Mesendoderm (in vitro differentiated cells): Measurements from ENCODE around the gene STAM2.
"Not testable (repeated sequence)": the region's sequence is repeated elsewhere in the genome, so short reads cannot be mapped to it uniquely, and the experiment has no call there.

Source experiments
- DNase-seq: peaks from one replicate; pipeline ENCODE4 v3.0.0; 2013
- H2AK5ac ChIP-seq: 2 replicates; pipeline ENCODE4 v1.6.1; 2013; ENCODE audit warnings: low read length, inconsistent platforms
- H2BK120ac ChIP-seq: 2 replicates; pipeline ENCODE4 v1.6.1; 2013; ENCODE audit warnings: low read depth, mild to moderate bottlenecking, low read length, moderate library complexity, mixed read lengths
- H2BK15ac ChIP-seq: replicated peaks from 2 replicates; pipeline ENCODE4 v1.6.1; 2013; ENCODE audit warnings: low read depth, mild to moderate bottlenecking, moderate library complexity
- H2BK5ac ChIP-seq: 2 replicates; pipeline ENCODE4 v1.6.1; 2013; ENCODE audit warnings: low read length, inconsistent platforms
- H3K18ac ChIP-seq: 2 replicates; pipeline ENCODE4 v1.6.1; 2013; ENCODE audit warnings: mild to moderate bottlenecking, low read length, mixed read lengths
- H3K23ac ChIP-seq: one replicate; pipeline ENCODE4 v1.6.1; 2013; ENCODE audit warnings: low read length
- H3K27ac ChIP-seq: 2 replicates; pipeline ENCODE4 v1.5.1; 2013; ENCODE audit warnings: low read depth, mild to moderate bottlenecking, inconsistent platforms, low read length, moderate library complexity
- H3K27me3 ChIP-seq: 2 replicates; pipeline ENCODE4 v1.6.1; 2013; ENCODE audit warnings: low read length, control low read depth, mild to moderate bottlenecking, inconsistent platforms; ENCODE audit not compliant: insufficient read depth, poor library complexity
- H3K36me3 ChIP-seq: 2 replicates; pipeline ENCODE4 v1.6.1; 2013; ENCODE audit warnings: low read length, inconsistent platforms; ENCODE audit not compliant: control insufficient read depth, insufficient read depth
- H3K4ac ChIP-seq: one replicate; pipeline ENCODE4 v1.6.1; 2013; ENCODE audit warnings: low read depth, mild to moderate bottlenecking, low read length, moderate library complexity
- H3K4me1 ChIP-seq: 2 replicates; pipeline ENCODE4 v1.6.1; 2013; ENCODE audit warnings: low read depth, low read length, inconsistent platforms; ENCODE audit not compliant: control insufficient read depth
- H3K4me2 ChIP-seq: 2 replicates; pipeline ENCODE4 v1.6.1; 2013; ENCODE audit warnings: low read length
- H3K4me3 ChIP-seq: 2 replicates; pipeline ENCODE4 v1.5.1; 2013; ENCODE audit warnings: mild to moderate bottlenecking, low read length
- H3K56ac ChIP-seq: one replicate; pipeline ENCODE4 v1.6.1; 2013; ENCODE audit warnings: low read length
- H3K79me1 ChIP-seq: 2 replicates; pipeline ENCODE4 v1.6.1; 2013; ENCODE audit warnings: low read length, inconsistent platforms
- H3K79me2 ChIP-seq: 2 replicates; pipeline ENCODE4 v1.6.1; 2013; ENCODE audit warnings: mild to moderate bottlenecking, low read length; ENCODE audit not compliant: control insufficient read depth, insufficient read depth
- H3K9ac ChIP-seq: 2 replicates; pipeline ENCODE4 v1.6.1; 2013; ENCODE audit warnings: low read length, inconsistent platforms
- H4K5ac ChIP-seq: one replicate; pipeline ENCODE4 v1.6.1; 2013; ENCODE audit warnings: low read length
- H4K8ac ChIP-seq: one replicate; pipeline ENCODE4 v1.6.1; 2013; ENCODE audit warnings: low read depth, mild to moderate bottlenecking, control low read depth, low read length, moderate library complexity
- WGBS: extraction: QIAGEN DNeasy Blood & Tissue Kit; methylation state at CpG from one replicate; pipeline ENCODE4 v1.1.7; 2013; ENCODE audit warnings: low lambda C conversion rate, missing lambda C conversion rate; ENCODE audit not compliant: insufficient coverage; ENCODE audit errors: extremely low coverage; 5-methylcytosine and 5-hydroxymethylcytosine counted together

STAM2 gene

GRCh38 chr2:152120430-152120829 is 55.1 kb downstream of the STAM2 start:
- Histone ChIP-seq H3K36me3 (no peaks in the 10 kb centered on the region), H3K79me2 (no peaks in the 10 kb centered on the region), H4K8ac (no peak overlapping the region), H3K9ac (no peak overlapping the region), H3K23ac (no peak overlapping the region), H3K4ac (no peak overlapping the region), H3K4me3 (no peak overlapping the region), H3K27ac (no peak overlapping the region), H3K27me3 (no peaks in the 10 kb centered on the region), H3K79me1 (no peaks in the 10 kb centered on the region), H2BK5ac (no peak overlapping the region), H2BK120ac (no peak overlapping the region), H4K5ac (no peak overlapping the region), H3K56ac (no peak overlapping the region), H3K4me1 (no peaks in the 10 kb centered on the region), H2AK5ac (no peak overlapping the region), H3K4me2 (no peak overlapping the region), H3K18ac (no peak overlapping the region), H2BK15ac (no peak overlapping the region)
- no peak for DNase-seq
- no CpG with 5 or more reads among the region's 1 CpG for WGBS

GRCh38 chr2:152115952-152116351 is 59.6 kb downstream of the STAM2 start:
- Histone ChIP-seq H2BK15ac (no peak overlapping the region), H3K4me2 (no peak overlapping the region), H2BK5ac (no peak overlapping the region), H4K5ac (no peak overlapping the region), H3K27me3 (no peaks in the 10 kb centered on the region), H3K56ac (no peak overlapping the region), H2AK5ac (no peak overlapping the region), H4K8ac (no peak overlapping the region), H3K79me2 (no peaks in the 10 kb centered on the region), H3K27ac (no peak overlapping the region), H3K4me3 (no peak overlapping the region), H2BK120ac (no peak overlapping the region), H3K23ac (no peak overlapping the region), H3K4me1 (no peaks in the 10 kb centered on the region), H3K36me3 (no peaks in the 10 kb centered on the region), H3K9ac (no peak overlapping the region), H3K18ac (no peak overlapping the region), H3K4ac (no peak overlapping the region), H3K79me1 (no peaks in the 10 kb centered on the region)
- no CpG with 5 or more reads among the region's 3 CpGs for WGBS
- DNase-seq, result peak; percentile 39

DNA sequence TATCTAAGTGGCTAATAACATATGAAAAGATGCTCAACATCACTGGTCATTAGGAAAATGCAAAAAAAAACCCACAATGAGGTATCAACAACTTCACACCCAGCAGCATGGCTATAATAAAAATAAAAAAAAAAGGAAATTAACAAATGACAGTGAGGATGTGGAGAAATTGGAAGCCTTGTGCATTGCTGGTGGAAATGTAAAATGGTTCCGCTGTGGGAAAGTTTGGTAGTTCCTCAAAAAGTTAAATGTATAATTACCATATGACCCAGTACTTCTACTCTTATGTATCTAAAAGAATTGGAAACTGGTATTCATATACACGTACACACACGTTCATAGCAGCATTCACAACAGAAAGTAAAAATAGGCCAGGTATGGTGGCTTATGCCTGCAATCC is 61.2 kb downstream of the STAM2 start:
- WGBS, result no CpG with 5 or more reads among the region's 3 CpGs
- H2AK5ac ChIP-seq, result no peak overlapping the region
- H3K4me1 ChIP-seq, result no peaks in the 10 kb centered on the region
- H4K8ac ChIP-seq, result no peak overlapping the region
- H4K5ac ChIP-seq, result no peak overlapping the region
- no peak overlapping the region for H2BK15ac ChIP-seq
- no peak overlapping the region for H3K56ac ChIP-seq
- no peak overlapping the region for H3K18ac ChIP-seq
- H3K36me3 ChIP-seq, result no peaks in the 10 kb centered on the region
- DNase-seq, result no peak
- H2BK120ac ChIP-seq, result no peak overlapping the region
- H2BK5ac ChIP-seq, result no peak overlapping the region
- H3K27ac ChIP-seq, result no peak overlapping the region
- no peak overlapping the region for H3K4me2 ChIP-seq
- no peak overlapping the region for H3K23ac ChIP-seq
- H3K79me1 ChIP-seq, result no peaks in the 10 kb centered on the region
- no peak overlapping the region for H3K4ac ChIP-seq
- H3K9ac ChIP-seq, result no peak overlapping the region
- no peaks in the 10 kb centered on the region for H3K79me2 ChIP-seq
- H3K27me3 ChIP-seq, result no peaks in the 10 kb centered on the region
- no peak overlapping the region for H3K4me3 ChIP-seq

DNA sequence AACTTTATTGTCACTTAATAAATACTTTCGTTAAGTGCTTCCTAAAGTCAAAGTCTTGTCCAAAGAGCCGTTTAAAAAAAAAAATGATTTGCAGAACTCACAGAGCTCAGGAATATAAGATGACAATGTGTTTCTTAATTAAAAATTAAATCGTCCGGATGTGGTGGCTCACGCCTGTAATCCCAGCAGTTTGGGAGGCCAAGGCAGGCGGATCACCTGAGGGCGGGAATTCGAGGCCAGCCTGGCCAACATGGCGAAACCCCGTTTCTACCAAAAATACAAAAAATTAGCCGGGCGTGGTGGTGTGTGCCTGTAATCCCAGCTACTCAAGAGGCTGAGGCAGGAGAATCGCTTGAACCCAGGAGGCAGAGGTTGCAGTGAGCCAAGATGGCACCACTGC is 68.4 kb downstream of the STAM2 start:
- not testable (repeated sequence) for H3K23ac ChIP-seq, H2BK15ac ChIP-seq, H3K79me1 ChIP-seq, H3K18ac ChIP-seq, H4K5ac ChIP-seq, H3K56ac ChIP-seq, H4K8ac ChIP-seq, H3K4ac ChIP-seq, H3K9ac ChIP-seq, DNase-seq, H3K36me3 ChIP-seq, H3K4me1 ChIP-seq, H3K27ac ChIP-seq, H3K27me3 ChIP-seq, H3K79me2 ChIP-seq, H2BK120ac ChIP-seq, H2AK5ac ChIP-seq, H3K4me3 ChIP-seq, H2BK5ac ChIP-seq, H3K4me2 ChIP-seq
- whole genome bisulfite sequencing, result no CpG with 5 or more reads among the region's 13 CpGs

GRCh38 chr2:152106464-152106863 is 69.1 kb downstream of the STAM2 start:
- Histone ChIP-seq H3K4me3 (no peak overlapping the region), H3K27me3 (no peaks in the 10 kb centered on the region), H3K9ac (no peak overlapping the region), H2BK120ac (no peak overlapping the region), H3K79me2 (no peaks in the 10 kb centered on the region), H4K8ac (no peak overlapping the region), H3K18ac (no peak overlapping the region), H2AK5ac (no peak overlapping the region), H2BK15ac (no peak overlapping the region), H3K56ac (no peak overlapping the region), H2BK5ac (no peak overlapping the region), H3K36me3 (no peaks in the 10 kb centered on the region), H4K5ac (no peak overlapping the region), H3K4me2 (no peak overlapping the region), H3K27ac (no peak overlapping the region), H3K4me1 (no peaks in the 10 kb centered on the region), H3K4ac (no peak overlapping the region), H3K79me1 (no peaks in the 10 kb centered on the region), H3K23ac (no peak overlapping the region)
- no CpG with 5 or more reads among the region's 4 CpGs for WGBS
- no peak for DNase-seq

DNA sequence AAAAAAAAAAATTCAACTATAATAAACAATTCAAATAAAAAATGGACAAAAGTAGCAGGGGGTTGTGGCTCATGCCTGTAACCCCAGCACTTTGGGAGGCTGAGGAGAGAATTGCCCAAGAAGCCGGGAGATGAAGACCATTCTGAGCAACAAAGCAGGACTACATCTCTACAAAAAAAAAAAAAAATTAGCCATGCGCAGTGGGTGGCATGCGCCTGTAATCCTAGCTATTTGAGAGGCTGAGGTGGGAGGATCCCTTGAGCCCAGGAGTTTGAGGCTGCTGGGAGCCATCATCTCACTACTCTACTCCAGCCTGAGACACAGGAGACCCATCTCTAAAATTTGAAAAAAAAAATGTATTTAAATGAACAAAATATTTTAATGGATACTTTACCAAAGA is 72.3 kb downstream of the STAM2 start:
- peaks cover 18% of the 10 kb centered on the region for H3K27me3 ChIP-seq
- H3K9ac ChIP-seq, result no peak overlapping the region
- no peaks in the 10 kb centered on the region for H3K36me3 ChIP-seq
- no peaks in the 10 kb centered on the region for H3K4me1 ChIP-seq
- no peak overlapping the region for H3K4ac ChIP-seq
- H3K4me2 ChIP-seq, result no peak overlapping the region
- H4K5ac ChIP-seq, result no peak overlapping the region
- H3K79me1 ChIP-seq, result no peaks in the 10 kb centered on the region
- H3K27ac ChIP-seq, result no peak overlapping the region
- H2BK120ac ChIP-seq, result no peak overlapping the region
- H3K4me3 ChIP-seq, result no peak overlapping the region
- H4K8ac ChIP-seq, result no peak overlapping the region
- no CpG with 5 or more reads among the region's 3 CpGs for WGBS
- H3K56ac ChIP-seq, result no peak overlapping the region
- no peak overlapping the region for H2AK5ac ChIP-seq
- no peak overlapping the region for H3K23ac ChIP-seq
- no peaks in the 10 kb centered on the region for H3K79me2 ChIP-seq
- H2BK5ac ChIP-seq, result no peak overlapping the region
- DNase-seq, result no peak
- H2BK15ac ChIP-seq, result no peak overlapping the region
- H3K18ac ChIP-seq, result no peak overlapping the region
